Natural killer cell (primary cell): Measurements from ENCODE around the gene PRPF8. TPM values are rescaled to one million over a fixed set of nuclear protein-coding genes. Genes with fewer than 3 reads are reported as not detected.
A peak's percentile ranks its signal among the peaks of the same experiment; 100 is the strongest.

Source experiments
- ATAC-seq, 3 donors: fragments of 150-1000 bp in 2 of 3; fragments of 200-7000 bp in 1 of 3; cut with Tn5 transposase; 1 replicate in 1 of 3; 2 replicates in 2 of 3; pipeline ENCODE4 v1.10.0; 2021; ENCODE audit warnings: mild to moderate bottlenecking in 2 of 3, moderate library complexity in 2 of 3
- DNase-seq, 2 donors: peaks; one replicate each; pipeline versions ENCODE4 v3.0.0 to v3.0.0-alpha.2; 2013 to 2021; ENCODE audit warnings: mixed read lengths in 1 of 2
- H3K27ac ChIP-seq: one replicate; pipeline ENCODE4 v1.5.1; 2013; ENCODE audit warnings: mild to moderate bottlenecking, low read length
- H3K27me3 ChIP-seq: one replicate; pipeline ENCODE4 v1.6.1; 2013; ENCODE audit warnings: low read length; ENCODE audit not compliant: control insufficient read depth, insufficient read depth
- H3K36me3 ChIP-seq: one replicate; pipeline ENCODE4 v1.6.1; 2013; ENCODE audit warnings: low read length; ENCODE audit not compliant: control insufficient read depth, insufficient read depth
- H3K4me1 ChIP-seq: one replicate; pipeline ENCODE4 v1.6.1; 2013; ENCODE audit warnings: low read length; ENCODE audit not compliant: control insufficient read depth, insufficient read depth
- H3K4me3 ChIP-seq: one replicate; pipeline ENCODE4 v1.5.1; 2013; ENCODE audit warnings: low read length
- H3K9me3 ChIP-seq: one replicate; pipeline ENCODE4 v1.6.1; 2013; ENCODE audit warnings: low read length; ENCODE audit not compliant: control insufficient read depth, insufficient read depth
- H3K27ac Mint-ChIP-seq, 2 donors: one replicate each; pipeline ENCODE4 v1.8.0; 2022; ENCODE audit warnings: mild to moderate bottlenecking in 2 of 2, mixed read lengths in 2 of 2, moderate library complexity in 1 of 2
- H3K27me3 Mint-ChIP-seq, 2 donors: one replicate each; pipeline ENCODE4 v1.8.0; 2022; ENCODE audit warnings: low read depth in 2 of 2, mixed read lengths in 2 of 2
- H3K36me3 Mint-ChIP-seq: one replicate; pipeline ENCODE4 v1.8.0; 2022; ENCODE audit warnings: mixed read lengths
- H3K4me1 Mint-ChIP-seq, 2 donors: one replicate each; pipeline ENCODE4 v1.8.0; 2022; ENCODE audit warnings: mixed read lengths in 2 of 2
- H3K4me3 Mint-ChIP-seq: one replicate; pipeline ENCODE4 v1.8.0; 2022; ENCODE audit warnings: mild to moderate bottlenecking, moderate library complexity, mixed read lengths
- H3K9me3 Mint-ChIP-seq, 2 donors: one replicate each; pipeline ENCODE4 v1.8.0; 2022; ENCODE audit warnings: mixed read lengths in 2 of 2
- CTCF ChIP-seq: fragments of 200-600 bp; IDR thresholded peaks from one replicate; pipeline ENCODE4 v1.8.0; 2022; ENCODE audit warnings: antibody characterized with exemption
- WGBS: methylation state at CpG from one replicate; pipeline ENCODE4 v1.1.7; 2013; ENCODE audit warnings: missing lambda C conversion rate; ENCODE audit not compliant: insufficient coverage; 5-methylcytosine and 5-hydroxymethylcytosine counted together
- intact Hi-C: fragments of 100-400 bp; cut with micrococcal nuclease; formaldehyde crosslinking; loops from one replicate; pipeline ENCODE4 v1.14.2; 2022
- total RNA-seq, 4 donors: library from RNA; stranded (reverse); fragments of 120-200 nt in 1 of 4; gene quantifications; one replicate each; pipeline versions ENCODE4 v1.2.3 to v1.2.4, GENCODE V29; 2013 to 2022

PRPF8 gene
- total RNA-seq, 3 donors from 2014 or later (not counting 1 experiment from before 2014, with no cell fraction given), result 475 to 508 (median 480) TPM

DNA sequence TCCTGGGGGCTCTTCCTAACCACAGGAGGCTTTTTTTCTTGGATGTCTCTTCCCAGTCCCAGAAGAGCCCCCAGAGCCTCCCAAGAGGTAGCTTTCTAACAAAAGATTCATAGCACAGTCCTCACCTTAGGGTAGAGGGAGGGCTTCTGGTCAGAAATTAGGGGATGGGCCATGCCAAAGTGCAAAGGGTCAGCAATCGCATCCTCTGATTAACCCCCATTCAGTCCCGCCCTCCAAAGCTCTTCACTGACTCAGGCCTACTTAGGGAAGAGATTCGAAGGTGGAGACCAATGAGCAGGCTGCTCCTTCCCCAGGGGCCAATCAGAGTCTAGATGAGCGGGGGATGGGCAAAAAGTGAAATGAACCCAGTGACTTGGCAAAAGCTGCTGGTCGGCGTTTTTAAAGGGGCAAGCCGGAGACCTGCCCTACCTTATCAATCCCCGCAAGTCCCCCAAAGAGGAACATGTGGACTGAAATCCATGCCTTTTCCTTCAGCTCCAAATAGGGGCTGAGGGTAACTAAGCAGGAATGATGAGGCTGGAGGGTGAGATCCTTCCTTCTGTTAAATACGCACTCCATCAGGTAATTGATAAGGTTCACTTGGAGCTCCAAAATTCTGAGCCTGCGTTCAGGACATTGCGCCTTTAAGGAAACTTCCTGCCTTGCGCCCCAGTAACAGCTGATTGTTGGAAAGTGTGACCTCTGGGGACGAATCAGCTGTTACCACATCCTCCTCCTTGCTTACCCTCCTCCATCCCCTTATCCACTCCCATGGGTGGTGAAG lies 32.4 kb upstream of the PRPF8 start:
- H3K36me3 Mint-ChIP-seq, result peaks cover under 1% of the 10 kb centered on the region

GRCh38 chr17:1716076-1716911 lies 31.6 kb upstream of the PRPF8 start:
- Mint-ChIP-seq H3K4me3 (peak overlapping the region; percentile 99), H3K36me3 (peaks cover 8% of the 10 kb centered on the region), H3K4me1 (peaks cover 31 to 52% of the 10 kb centered on the region in 2 donors), H3K27me3 (peaks cover 0 to 2% of the 10 kb centered on the region in 2 donors), H3K27ac (peak overlapping the region; percentile 95 to 98), H3K9me3 (no peaks in the 10 kb centered on the region)
- Histone ChIP-seq H3K4me3 (peak overlapping the region; percentile 59), H3K27ac (peak overlapping the region; percentile 86), H3K9me3 (no peaks in the 10 kb centered on the region), H3K27me3 (no peaks in the 10 kb centered on the region), H3K36me3 (peaks cover 11% of the 10 kb centered on the region), H3K4me1 (peaks cover 45% of the 10 kb centered on the region)
- ATAC-seq (peak; percentile 80 to 94 (median 83)), DNase-seq (peak; percentile 99 to 100)
- WGBS, result under 1% methylated on average over 70 of the region's 70 CpGs
- intact Hi-C loops, result loop anchor here (1.0 to 10.0 kb wide), 2 partner anchors 113 to 319 kb away; partner anchors contain the start of genes DPH1 and SMYD4
- TF ChIP-seq CTCF, result no peak

More for the DNA sequence above, 32.4 kb upstream of the PRPF8 start:
- H3K36me3 ChIP-seq, result peaks cover 11% of the 10 kb centered on the region
- H3K27ac ChIP-seq, result peak overlapping the region; percentile 86
- Mint-ChIP-seq H3K27ac (peak overlapping the region; percentile 95 to 98), H3K9me3 (no peaks in the 10 kb centered on the region), H3K27me3 (no peaks in the 10 kb centered on the region), H3K4me3 (peak overlapping the region; percentile 99), H3K4me1 (peaks cover 23 to 47% of the 10 kb centered on the region in 2 donors)
- no peaks in the 10 kb centered on the region for H3K9me3 ChIP-seq
- no peak for TF ChIP-seq CTCF
- peak overlapping the region; percentile 56 for H3K4me3 ChIP-seq
- H3K4me1 ChIP-seq, result peaks cover 50% of the 10 kb centered on the region
- peak; percentile 44 to 69 (median 53) for ATAC-seq
- intact Hi-C loops, result loop anchor here (1.0 to 10.0 kb wide), 4 partner anchors 33 to 684 kb away; partner anchors contain the start of genes DPH1, MNT, PRPF8 and SMYD4
- H3K27me3 ChIP-seq, result no peaks in the 10 kb centered on the region
- peak; percentile 78 to 90 for DNase-seq
- 2% methylated on average over 11 of the region's 13 CpGs for WGBS

DNA sequence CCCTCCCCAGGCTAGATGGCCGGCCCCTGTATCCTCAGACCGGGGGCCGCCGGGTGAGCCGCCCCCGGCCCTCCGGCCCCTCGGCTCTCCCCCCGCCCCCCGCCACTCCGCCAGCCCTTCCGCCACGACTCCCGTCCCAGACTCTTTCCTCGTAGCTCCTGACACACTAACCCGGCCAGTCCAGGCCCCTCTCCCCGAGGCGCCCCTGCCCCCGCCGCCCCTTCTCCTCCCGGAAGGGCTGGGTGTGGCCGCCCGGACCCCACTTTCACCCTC lies 31.1 kb upstream of the PRPF8 start:
- no peaks in the 10 kb centered on the region for H3K27me3 ChIP-seq
- peaks cover 43% of the 10 kb centered on the region for H3K4me1 ChIP-seq
- H3K36me3 ChIP-seq, result peaks cover 11% of the 10 kb centered on the region
- H3K9me3 Mint-ChIP-seq, result no peaks in the 10 kb centered on the region
- DNase-seq (no peak), ATAC-seq (no peak)
- H3K4me3 Mint-ChIP-seq, result peak overlapping the region; percentile 99
- peaks cover 0 to 3% of the 10 kb centered on the region in 2 donors for H3K27me3 Mint-ChIP-seq
- intact Hi-C loops, result loop anchor here (1.0 to 10.0 kb wide), 2 partner anchors 114 to 319 kb away; partner anchors contain the start of genes DPH1 and SMYD4
- H3K4me3 ChIP-seq, result peak overlapping the region; percentile 59
- peaks cover 31 to 55% of the 10 kb centered on the region in 2 donors for H3K4me1 Mint-ChIP-seq
- peak overlapping the region; percentile 95 to 98 for H3K27ac Mint-ChIP-seq
- no peaks in the 10 kb centered on the region for H3K9me3 ChIP-seq
- peaks cover 8% of the 10 kb centered on the region for H3K36me3 Mint-ChIP-seq
- H3K27ac ChIP-seq, result peak overlapping the region; percentile 54
- TF ChIP-seq CTCF, result no peak
- 0% methylated on average over 16 of the region's 23 CpGs for WGBS
